Prostate gland (tissue), 2 donors: ENCODE measurements around the gene CYSLTR1. TPM values are rescaled to one million over a fixed set of nuclear protein-coding genes. Genes with fewer than 3 reads are reported as not detected.
"Not testable (repeated sequence)": the region's sequence is repeated elsewhere in the genome, so short reads cannot be mapped to it uniquely, and the experiment has no call there.

ENCODE experiments used
- DNase-seq: peaks from one replicate; pipeline ENCODE4 v3.0.0-alpha.2; 2019; ENCODE audit warnings: low spot score
- H3K27ac ChIP-seq, 2 donors: fragments of 200-600 bp; sonication (generic); 2 replicates each; pipeline ENCODE4 v1.5.1; 2017 to 2019
- H3K27me3 ChIP-seq: fragments of 200-600 bp; sonication (generic); replicated peaks from 2 replicates; pipeline ENCODE4 v1.5.1; 2019; ENCODE audit not compliant: insufficient read depth
- H3K36me3 ChIP-seq, 2 donors: fragments of 200-600 bp; sonication (generic); 1 replicate in 1 of 2; 2 replicates in 1 of 2; pipeline versions ENCODE4 v1.5.1 to v1.8.1; 2017 to 2019
- H3K4me1 ChIP-seq: fragments of 200-600 bp; sonication (generic); replicated peaks from 2 replicates; pipeline ENCODE4 v1.5.1; 2019
- H3K4me3 ChIP-seq, 2 donors: fragments of 200-600 bp; sonication (generic); 2 replicates each; pipeline ENCODE4 v1.5.1; 2017 to 2019
- H3K9me3 ChIP-seq: fragments of 200-600 bp; sonication (generic); 2 replicates; pipeline ENCODE4 v1.5.1; 2017
- CTCF ChIP-seq, 4 experiments: fragments of 200-600 bp in 2 of 4; fragments of 450-650 bp in 2 of 4; sonication (generic) in 2 of 4; IDR thresholded peaks; 1 replicate in 3 of 4; 2 replicates in 1 of 4; pipeline ENCODE4 v1.5.1; 2016 to 2019; ENCODE audit warnings: antibody characterized with exemption in 4 of 4, mild to moderate bottlenecking in 2 of 4, moderate library complexity in 2 of 4
- POLR2A ChIP-seq: fragments of 450-650 bp; IDR thresholded peaks from one replicate; pipeline ENCODE4 v1.6.1; 2016; ENCODE audit warnings: antibody characterized with exemption, mild to moderate bottlenecking
- POLR2AphosphoS5 ChIP-seq: sonication (generic); formaldehyde crosslinking; IDR thresholded peaks from one replicate; pipeline ENCODE4 v1.6.1; 2017; ENCODE audit warnings: antibody characterized with exemption
- WGBS: methylation state at CpG from one replicate; pipeline ENCODE4 v1.1.5; 2018; 5-methylcytosine and 5-hydroxymethylcytosine counted together
- intact Hi-C: fragments of 100-400 bp; cut with DNase I; formaldehyde crosslinking; loops from one replicate; pipeline ENCODE4 v1.14.2; 2022
- total RNA-seq, 2 donors: library from RNA; depleted of rRNA; stranded (reverse); fragments of >200 nt; gene quantifications; one replicate each; pipeline ENCODE4 v1.1.0, GENCODE V29; 2016

Gene CYSLTR1
- total RNA-seq, 2 donors from 2014 or later = 0.97 to 1.5 TPM

- Histone ChIP-seq H3K27ac (no peak overlapping the region), H3K36me3 (no peaks in the 10 kb centered on the region), H3K4me1 (no peaks in the 10 kb centered on the region), H3K27me3 (no peaks in the 10 kb centered on the region), H3K4me3 (no peak overlapping the region), H3K9me3 (no peaks in the 10 kb centered on the region)
- no peak for TF ChIP-seq POLR2AphosphoS5
- no peak for TF ChIP-seq CTCF (IDR thresholded peaks at IDR 0.05)
- TF ChIP-seq POLR2A = no peak
- 75% methylated on average over 2 of the region's 2 CpGs for WGBS
- intact Hi-C loops = no loop called here
- no peak for DNase-seq
These were observed 12.8 kb downstream of the CYSLTR1 start for GRCh38 chrX:78314561-78314960.

DNA sequence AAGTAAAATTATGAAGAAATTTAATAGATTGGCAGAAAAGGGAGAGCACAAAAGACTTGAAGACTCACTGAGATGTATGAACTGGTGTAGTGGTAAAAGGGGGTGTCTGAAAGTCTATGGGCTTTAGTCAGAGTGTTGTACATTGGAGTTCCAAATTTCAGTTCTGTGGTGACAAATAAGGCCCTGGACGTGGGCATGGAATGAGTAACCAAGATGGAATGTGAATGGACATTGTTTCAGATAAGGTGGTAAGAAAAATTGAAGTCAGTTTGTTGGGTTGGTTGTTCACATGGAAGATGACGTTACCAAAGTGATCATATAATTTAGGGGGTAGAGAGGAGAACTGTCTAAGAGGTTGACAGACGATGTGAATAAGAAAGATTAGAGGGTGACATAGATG is 13.9 kb downstream of the CYSLTR1 start:
- TF ChIP-seq CTCF (IDR thresholded peaks at IDR 0.05) (no peak), POLR2A (no peak), POLR2AphosphoS5 (no peak)
- no peaks in the 10 kb centered on the region for H3K9me3 ChIP-seq
- H3K27ac ChIP-seq = no peak overlapping the region
- 56% methylated on average over 3 of the region's 3 CpGs for WGBS
- no peaks in the 10 kb centered on the region for H3K36me3 ChIP-seq
- intact Hi-C loops = no loop called here
- H3K27me3 ChIP-seq = no peaks in the 10 kb centered on the region
- no peak for DNase-seq
- H3K4me1 ChIP-seq = no peaks in the 10 kb centered on the region
- no peak overlapping the region for H3K4me3 ChIP-seq

DNA sequence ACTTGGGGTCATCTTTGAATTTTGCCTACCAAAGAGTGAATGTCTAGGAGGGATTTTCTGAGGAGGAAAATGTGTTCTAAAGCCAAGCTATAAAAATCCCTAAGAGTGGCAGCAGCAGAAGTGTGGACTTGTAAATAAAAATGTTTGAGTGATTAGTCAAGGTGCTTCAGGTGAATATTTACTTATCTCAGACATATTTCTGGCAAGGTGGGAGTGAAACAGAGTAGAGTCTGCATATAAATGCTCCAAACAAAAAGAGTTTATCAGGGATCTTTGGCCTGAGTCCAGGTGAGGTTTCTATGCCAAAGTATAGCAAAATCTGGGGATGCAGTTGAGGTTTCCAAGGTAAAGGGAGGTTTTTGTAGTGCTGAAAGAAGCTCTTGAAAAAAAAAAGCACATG is 19.7 kb downstream of the CYSLTR1 start:
- intact Hi-C loops = no loop called here
- TF ChIP-seq CTCF (IDR thresholded peaks at IDR 0.05) (no peak), POLR2AphosphoS5 (no peak), POLR2A (no peak)
- Histone ChIP-seq H3K9me3 (no peaks in the 10 kb centered on the region), H3K4me1 (no peaks in the 10 kb centered on the region), H3K36me3 (no peaks in the 10 kb centered on the region), H3K27ac (no peak overlapping the region), H3K27me3 (no peaks in the 10 kb centered on the region), H3K4me3 (no peak overlapping the region)
- DNase-seq = peak; percentile 16

- Histone ChIP-seq H3K36me3 (no peaks in the 10 kb centered on the region), H3K4me1 (no peaks in the 10 kb centered on the region), H3K27ac (no peak overlapping the region), H3K9me3 (no peaks in the 10 kb centered on the region), H3K27me3 (no peaks in the 10 kb centered on the region), H3K4me3 (no peak overlapping the region)
- intact Hi-C loops = no loop called here
- no peak for TF ChIP-seq CTCF (IDR thresholded peaks at IDR 0.05)
- TF ChIP-seq POLR2A = no peak
- no peak for TF ChIP-seq POLR2AphosphoS5
- DNase-seq = no peak
- 88% methylated on average over 2 of the region's 2 CpGs for WGBS
These were observed 24.3 kb downstream of the CYSLTR1 start for GRCh38 chrX:78303086-78303485.

- intact Hi-C loops, H3K27me3 ChIP-seq, H3K36me3 ChIP-seq, H3K4me3 ChIP-seq, DNase-seq, H3K27ac ChIP-seq, H3K4me1 ChIP-seq, H3K9me3 ChIP-seq: not testable (repeated sequence)
- WGBS = 67% methylated on average over 1 of the region's 1 CpG
These were observed 26.5 kb downstream of the CYSLTR1 start for GRCh38 chrX:78300933-78301332.
